GM12878 (cell line): ENCODE measurements around the gene ENTPD3. TPM values are rescaled to one million over a fixed set of nuclear protein-coding genes. Genes with fewer than 3 reads are reported as not detected.

Experiments used
- ATF3 ChIP-seq: IDR thresholded peaks from 2 replicates; pipeline ENCODE4 v1.6.1; 2011; ENCODE audit warnings: low read depth, mild to moderate bottlenecking, low read length, moderate library complexity, borderline replicate concordance; ENCODE audit errors: extremely low read depth
- CTCF ChIP-seq, 3 experiments: IDR thresholded peaks in 2 of 3; conservative IDR thresholded peaks in 1 of 3; 2 replicates each; pipeline ENCODE4 v1.5.1; 2011; ENCODE audit warnings: low read depth in 3 of 3, low read length in 3 of 3, mild to moderate bottlenecking in 3 of 3, control low read depth in 2 of 3, moderate library complexity in 2 of 3, inconsistent platforms in 1 of 3, mixed read lengths in 1 of 3; ENCODE audit not compliant: control insufficient read depth in 2 of 3, insufficient read depth in 1 of 3; ENCODE audit errors: extremely low read depth in 1 of 3
- E4F1 ChIP-seq: fragments of 450-650 bp; IDR thresholded peaks from 2 replicates; pipeline ENCODE4 v1.6.1; 2018; ENCODE audit warnings: borderline replicate concordance, mild to moderate bottlenecking; ENCODE audit not compliant: partially characterized antibody
- EGR1 ChIP-seq, 2 experiments: IDR thresholded peaks; 1 replicate in 1 of 2; 2 replicates in 1 of 2; pipeline ENCODE4 v1.6.1; 2011 to 2012; ENCODE audit warnings: low read depth in 2 of 2, low read length in 2 of 2, borderline replicate concordance in 1 of 2, mild to moderate bottlenecking in 1 of 2, moderate library complexity in 1 of 2
- HDAC6 ChIP-seq: fragments of 200-600 bp; sonication (generic); IDR thresholded peaks from one replicate; pipeline ENCODE4 v1.8.0; 2017; ENCODE audit warnings: antibody characterized with exemption; ENCODE audit not compliant: unreplicated experiment
- IRF5 ChIP-seq: fragments of 450-650 bp; IDR thresholded peaks from 2 replicates; pipeline ENCODE4 v1.6.1; 2017; ENCODE audit warnings: borderline replicate concordance
- NFXL1 ChIP-seq: fragments of 450-650 bp; IDR thresholded peaks from 2 replicates; pipeline ENCODE4 v1.6.1; 2017; ENCODE audit warnings: antibody characterized with exemption, mild to moderate bottlenecking, borderline replicate concordance
- NR2F1 ChIP-seq: fragments of 450-650 bp; conservative IDR thresholded peaks from 2 replicates; pipeline ENCODE4 v1.6.1; 2017; ENCODE audit warnings: mild to moderate bottlenecking
- SMARCA5 ChIP-seq: fragments of 450-650 bp; IDR thresholded peaks from 2 replicates; pipeline ENCODE4 v1.6.1; 2017; ENCODE audit warnings: mild to moderate bottlenecking
- USF1 ChIP-seq: IDR thresholded peaks from 2 replicates; pipeline ENCODE4 v1.6.1; 2011; ENCODE audit warnings: borderline replicate concordance, low read depth, mild to moderate bottlenecking, moderate library complexity, mixed read lengths, low read length; ENCODE audit not compliant: insufficient read depth; ENCODE audit errors: extremely low read length
- ZNF592 ChIP-seq: fragments of 450-650 bp; IDR thresholded peaks from 2 replicates; pipeline ENCODE4 v1.6.1; 2017; ENCODE audit warnings: mild to moderate bottlenecking, moderate library complexity
- ZNF622 ChIP-seq: fragments of 450-650 bp; IDR thresholded peaks from 2 replicates; pipeline ENCODE4 v1.6.1; 2017; ENCODE audit warnings: mild to moderate bottlenecking, inconsistent platforms
- polyA plus RNA-seq, 11 experiments: library from polyadenylated mRNA; depleted of rRNA in 4 of 11; unstranded in 6 of 11; stranded (reverse) in 5 of 11; fragments of >200 nt; fragmentation: Nextera tagmentation in 4 of 11; fragmentation: Illumina TruSeq in 1 of 11; extraction: Ambion mirVana in 4 of 11; extraction: Trizol in 1 of 11; gene quantifications; 1 replicate in 1 of 11; 2 replicates in 10 of 11; pipeline versions ENCODE4 v1.2.1 to v1.2.3, GENCODE V29; 2011 to 2016; ENCODE audit warnings: inconsistent platforms in 2 of 11, missing spikeins in 2 of 11, low read depth in 1 of 11
- total RNA-seq, 4 experiments: library from RNA; depleted of rRNA in 3 of 4; stranded (reverse); fragments of >200 nt in 3 of 4; fragmentation: Illumina TruSeq in 1 of 4; extraction: Trizol in 1 of 4; gene quantifications; 2 replicates each; pipeline versions ENCODE4 v1.2.1 to v1.2.3, GENCODE V29; 2013 to 2021
- TF ChIP-seq, protein P1 (sequence below): fragments of 450-650 bp; IDR thresholded peaks from 2 replicates; pipeline ENCODE4 v1.6.1; 2016; ENCODE audit warnings: mild to moderate bottlenecking

Gene ENTPD3
- total and polyA plus RNA-seq, 10 of the 15 experiments (the other 5 are each of a cell fraction or from before 2014, with no cell fraction given): 0.03 TPM; not detected in 9

- no peak for TF ChIP-seq ZNF592
- TF ChIP-seq EGR1 (IDR thresholded peaks at IDR 0.05; ENCODE audit: borderline replicate concordance in 1 of 2, low read depth in 2 of 2, low read length in 2 of 2): peak in 1 of 2 experiments; percentile 97; a peak in 2 of 3 replicates
- no peak for TF ChIP-seq IRF5
- TF ChIP-seq E4F1: peak; percentile 44
- TF ChIP-seq ATF3: no peak
- no peak for TF ChIP-seq ZNF622
- no peak for TF ChIP-seq HDAC6
- TF ChIP-seq NR2F1: 0 out of 2 replicates have a peak, but pooled peaks have one; percentile 24
- TF ChIP-seq, protein P1, sequence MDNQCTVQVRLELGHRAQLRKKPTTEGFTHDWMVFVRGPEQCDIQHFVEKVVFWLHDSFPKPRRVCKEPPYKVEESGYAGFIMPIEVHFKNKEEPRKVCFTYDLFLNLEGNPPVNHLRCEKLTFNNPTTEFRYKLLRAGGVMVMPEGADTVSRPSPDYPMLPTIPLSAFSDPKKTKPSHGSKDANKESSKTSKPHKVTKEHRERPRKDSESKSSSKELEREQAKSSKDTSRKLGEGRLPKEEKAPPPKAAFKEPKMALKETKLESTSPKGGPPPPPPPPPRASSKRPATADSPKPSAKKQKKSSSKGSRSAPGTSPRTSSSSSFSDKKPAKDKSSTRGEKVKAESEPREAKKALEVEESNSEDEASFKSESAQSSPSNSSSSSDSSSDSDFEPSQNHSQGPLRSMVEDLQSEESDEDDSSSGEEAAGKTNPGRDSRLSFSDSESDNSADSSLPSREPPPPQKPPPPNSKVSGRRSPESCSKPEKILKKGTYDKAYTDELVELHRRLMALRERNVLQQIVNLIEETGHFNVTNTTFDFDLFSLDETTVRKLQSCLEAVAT: peak; percentile 77; the same call in 1 of the 2 replicates
- no peak for TF ChIP-seq USF1
- peak; percentile 47; the same call in 1 of the 2 replicates for TF ChIP-seq SMARCA5
- TF ChIP-seq NFXL1: no peak
- no peak for TF ChIP-seq CTCF (IDR thresholded peaks at IDR 0.05 in 2 of 3, conservative IDR thresholded peaks at IDR 0.05 in 1 of 3; ENCODE audit: control insufficient read depth in 2 of 3, extremely low read depth in 1 of 3, insufficient read depth in 1 of 3, low read depth in 3 of 3, low read length in 3 of 3)
These were observed 70.2 kb downstream of the ENTPD3 start, which contains the start of gene RPL14 (continued) for GRCh38 chr3:40456940-40457823.
